ENCODE measurements around the gene CREB3L1. TPM values are rescaled to one million over a fixed set of nuclear protein-coding genes. Genes with fewer than 3 reads are reported as not detected.

CREB3L1 gene
- total RNA-seq, 2 donors from 2014 or later: 8.8 to 9.9 TPM

DNA sequence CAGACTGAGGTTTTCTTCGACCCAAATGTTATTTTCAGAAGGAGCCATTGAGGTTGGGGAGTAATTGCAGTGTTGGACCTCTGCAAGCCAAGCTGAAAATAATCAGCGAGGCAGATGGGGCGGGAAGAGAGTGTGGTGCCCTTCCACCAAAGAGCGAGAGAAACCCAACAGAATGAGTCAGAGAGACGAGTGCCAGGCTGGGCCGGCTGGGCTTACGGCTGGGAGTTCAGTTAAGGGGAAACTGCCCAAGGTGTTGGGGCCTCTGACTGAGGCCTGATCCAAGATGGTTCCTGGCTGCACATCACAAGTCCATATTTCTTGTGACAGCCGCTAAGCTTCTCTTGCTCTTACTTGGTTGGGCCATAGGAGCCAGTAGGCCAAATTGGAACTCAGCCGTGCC is 30.4 kb upstream of the CREB3L1 start:
- no peak for DNase-seq
- Histone ChIP-seq H3K36me3 (ENCODE audit: control insufficient read depth, insufficient read depth, low read length) (no peaks in the 10 kb centered on the region), H3K9me3 (ENCODE audit: control insufficient read depth, low read length) (no peaks in the 10 kb centered on the region), H3K27ac (ENCODE audit: low read depth, low read length) (no peak overlapping the region), H3K27me3 (ENCODE audit: control insufficient read depth, insufficient read depth, low read length, poor library complexity, severe bottlenecking) (no peaks in the 10 kb centered on the region), H3K4me3 (ENCODE audit: low read length) (no peak overlapping the region), H3K9ac (ENCODE audit: extremely low read depth, low read length, poor library complexity, severe bottlenecking) (no peak overlapping the region), H3K4me1 (ENCODE audit: control insufficient read depth, insufficient read depth, low read length) (peaks cover 9% of the 10 kb centered on the region)
- TF ChIP-seq, protein P1, sequence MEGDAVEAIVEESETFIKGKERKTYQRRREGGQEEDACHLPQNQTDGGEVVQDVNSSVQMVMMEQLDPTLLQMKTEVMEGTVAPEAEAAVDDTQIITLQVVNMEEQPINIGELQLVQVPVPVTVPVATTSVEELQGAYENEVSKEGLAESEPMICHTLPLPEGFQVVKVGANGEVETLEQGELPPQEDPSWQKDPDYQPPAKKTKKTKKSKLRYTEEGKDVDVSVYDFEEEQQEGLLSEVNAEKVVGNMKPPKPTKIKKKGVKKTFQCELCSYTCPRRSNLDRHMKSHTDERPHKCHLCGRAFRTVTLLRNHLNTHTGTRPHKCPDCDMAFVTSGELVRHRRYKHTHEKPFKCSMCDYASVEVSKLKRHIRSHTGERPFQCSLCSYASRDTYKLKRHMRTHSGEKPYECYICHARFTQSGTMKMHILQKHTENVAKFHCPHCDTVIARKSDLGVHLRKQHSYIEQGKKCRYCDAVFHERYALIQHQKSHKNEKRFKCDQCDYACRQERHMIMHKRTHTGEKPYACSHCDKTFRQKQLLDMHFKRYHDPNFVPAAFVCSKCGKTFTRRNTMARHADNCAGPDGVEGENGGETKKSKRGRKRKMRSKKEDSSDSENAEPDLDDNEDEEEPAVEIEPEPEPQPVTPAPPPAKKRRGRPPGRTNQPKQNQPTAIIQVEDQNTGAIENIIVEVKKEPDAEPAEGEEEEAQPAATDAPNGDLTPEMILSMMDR (conservative IDR thresholded peaks at IDR 0.05): no peak
- 87 to 92% methylated on average over 7 to 9 of the region's 9 CpGs for WGBS, 2 experiments (ENCODE audit: insufficient coverage in 1 of 2, insufficient read length in 1 of 2)
- Mint-ChIP-seq H3K4me1 (peaks cover 29% of the 10 kb centered on the region), H3K27me3 (ENCODE audit: insufficient read depth) (peaks cover 6% of the 10 kb centered on the region), H3K9me3 (no peaks in the 10 kb centered on the region), H3K4me3 (no peak overlapping the region), H3K27ac (no peak overlapping the region), H3K36me3 (ENCODE audit: low read depth) (no peaks in the 10 kb centered on the region)

DNA sequence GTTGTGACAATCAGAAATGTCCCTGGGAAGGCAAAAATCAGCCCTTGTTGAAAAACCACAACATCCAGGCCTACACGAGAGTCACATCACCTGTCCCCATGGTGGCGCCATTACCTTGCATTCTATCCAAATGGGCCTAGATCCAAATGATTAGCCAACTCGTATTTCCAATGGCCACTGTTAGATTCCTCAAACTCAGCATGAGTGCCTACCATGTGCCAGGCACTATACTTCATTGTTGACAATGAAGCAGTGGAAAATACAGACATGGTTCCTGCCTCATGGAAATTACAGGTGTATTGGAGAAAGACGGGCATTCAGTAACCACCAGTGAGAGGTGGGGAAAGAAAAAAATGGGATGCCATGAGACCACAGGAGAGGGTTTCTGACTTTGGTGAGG is 29.8 kb upstream of the CREB3L1 start:
- H3K36me3 ChIP-seq (ENCODE audit: control insufficient read depth, insufficient read depth, low read length): no peaks in the 10 kb centered on the region
- peak overlapping the region; percentile 94 for H3K27ac Mint-ChIP-seq
- DNase-seq: peak; percentile 92
- H3K4me1 Mint-ChIP-seq: peaks cover 25% of the 10 kb centered on the region
- H3K27ac ChIP-seq (ENCODE audit: low read depth, low read length): no peak overlapping the region
- H3K4me3 ChIP-seq (ENCODE audit: low read length): no peak overlapping the region
- H3K36me3 Mint-ChIP-seq (ENCODE audit: low read depth): no peaks in the 10 kb centered on the region
- no peaks in the 10 kb centered on the region for H3K9me3 ChIP-seq (ENCODE audit: control insufficient read depth, low read length)
- H3K9me3 Mint-ChIP-seq: no peaks in the 10 kb centered on the region
- H3K27me3 Mint-ChIP-seq (ENCODE audit: insufficient read depth): peaks cover 6% of the 10 kb centered on the region
- 34 to 100% methylated on average over 1 to 4 of the region's 4 CpGs for WGBS, 2 experiments (ENCODE audit: insufficient coverage in 1 of 2, insufficient read length in 1 of 2)
- H3K4me1 ChIP-seq (ENCODE audit: control insufficient read depth, insufficient read depth, low read length): peaks cover 7% of the 10 kb centered on the region
- H3K27me3 ChIP-seq (ENCODE audit: control insufficient read depth, insufficient read depth, low read length, poor library complexity, severe bottlenecking): no peaks in the 10 kb centered on the region
- no peak overlapping the region for H3K4me3 Mint-ChIP-seq
- H3K9ac ChIP-seq (ENCODE audit: extremely low read depth, low read length, poor library complexity, severe bottlenecking): peak overlapping the region; percentile 40
- TF ChIP-seq, protein P1 (conservative IDR thresholded peaks at IDR 0.05): peak; percentile 86

DNA sequence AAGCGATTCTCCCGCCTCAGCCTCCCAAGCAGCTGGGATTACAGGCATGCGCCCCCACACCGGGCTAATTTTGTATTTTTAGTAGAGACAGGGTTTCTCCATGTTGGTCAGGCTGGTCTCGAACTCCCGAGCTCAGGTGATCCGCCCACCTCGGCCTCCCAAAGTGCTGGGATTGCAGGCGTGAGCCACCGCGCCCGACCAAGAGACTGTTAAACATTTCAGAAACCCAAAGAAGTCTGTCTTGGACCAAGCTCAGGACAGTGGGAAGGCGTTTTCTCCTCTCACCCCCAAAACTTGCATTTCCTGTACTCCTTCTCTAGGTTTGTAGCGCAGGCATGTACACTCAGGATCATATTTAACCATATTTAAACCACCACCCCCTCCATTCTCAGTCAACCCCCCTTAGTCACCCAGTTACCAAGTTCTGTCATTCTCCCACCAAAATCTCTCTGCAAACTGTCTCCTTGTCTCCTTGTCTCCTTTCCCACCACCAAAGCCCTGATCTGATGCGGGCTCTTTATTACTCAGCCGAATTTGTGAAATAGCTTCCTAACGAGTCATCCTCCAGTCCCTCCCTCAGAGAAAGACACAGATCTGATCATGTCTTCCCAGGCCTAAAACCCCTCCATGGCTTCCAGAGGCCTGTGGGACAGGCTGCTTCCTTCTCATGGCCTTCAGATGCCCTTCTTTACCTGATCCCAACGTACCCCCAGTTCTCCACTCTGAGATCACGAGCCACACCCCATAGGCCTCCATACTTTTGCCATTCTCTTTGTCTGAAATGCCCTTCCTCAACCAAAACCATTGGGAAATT is 29.0 kb upstream of the CREB3L1 start:
- Histone ChIP-seq H3K9ac (ENCODE audit: extremely low read depth, low read length, poor library complexity, severe bottlenecking) (peak overlapping the region; percentile 40), H3K27me3 (ENCODE audit: control insufficient read depth, insufficient read depth, low read length, poor library complexity, severe bottlenecking) (no peaks in the 10 kb centered on the region), H3K9me3 (ENCODE audit: control insufficient read depth, low read length) (no peaks in the 10 kb centered on the region), H3K4me3 (ENCODE audit: low read length) (no peak overlapping the region), H3K4me1 (ENCODE audit: control insufficient read depth, insufficient read depth, low read length) (peaks cover 7% of the 10 kb centered on the region), H3K27ac (ENCODE audit: low read depth, low read length) (no peak overlapping the region), H3K36me3 (ENCODE audit: control insufficient read depth, insufficient read depth, low read length) (no peaks in the 10 kb centered on the region)
- 83% methylated on average over 19 of the region's 19 CpGs for WGBS, 2 experiments (ENCODE audit: insufficient coverage in 1 of 2, insufficient read length in 1 of 2)
- Mint-ChIP-seq H3K36me3 (ENCODE audit: low read depth) (no peaks in the 10 kb centered on the region), H3K27me3 (ENCODE audit: insufficient read depth) (peaks cover 6% of the 10 kb centered on the region), H3K27ac (peak overlapping the region; percentile 94), H3K9me3 (no peaks in the 10 kb centered on the region), H3K4me1 (peaks cover 18% of the 10 kb centered on the region), H3K4me3 (no peak overlapping the region)
- TF ChIP-seq, protein P1 (conservative IDR thresholded peaks at IDR 0.05): no peak
- peak; percentile 81 for DNase-seq

Measured in endodermal cell (in vitro differentiated cells).